Gastroesophageal sphincter (tissue), 4 donors: ENCODE measurements around the gene KCNK4. TPM values are rescaled to one million over a fixed set of nuclear protein-coding genes. Genes with fewer than 3 reads are reported as not detected.

Experiments used
- ATAC-seq: fragments of 150-250 bp; one replicate; pipeline ENCODE4 v1.9.1; 2016; ENCODE audit warnings: mild to moderate bottlenecking, moderate library complexity
- H3K27ac ChIP-seq, 4 donors: fragments of 200-600 bp; sonication (generic) in 3 of 4; 1 replicate in 3 of 4; 2 replicates in 1 of 4; pipeline ENCODE4 v1.5.1; 2016 to 2019
- H3K27me3 ChIP-seq: fragments of 200-600 bp; sonication (generic); one replicate; pipeline ENCODE4 v1.5.1; 2019
- H3K36me3 ChIP-seq, 2 donors: fragments of 200-600 bp; sonication (generic); one replicate each; pipeline ENCODE4 v1.5.1; 2019; ENCODE audit warnings: control low read depth in 1 of 2
- H3K4me1 ChIP-seq, 3 donors: fragments of 200-600 bp; sonication (generic); 1 replicate in 2 of 3; 2 replicates in 1 of 3; pipeline ENCODE4 v1.5.1; 2016 to 2019; ENCODE audit warnings: control low read depth in 2 of 3
- H3K4me3 ChIP-seq, 2 donors: fragments of 200-600 bp; sonication (generic); one replicate each; pipeline ENCODE4 v1.5.1; 2019; ENCODE audit warnings: mild to moderate bottlenecking in 1 of 2, moderate library complexity in 1 of 2
- H3K9me3 ChIP-seq, 3 donors: fragments of 200-600 bp; sonication (generic); one replicate each; pipeline ENCODE4 v1.5.1; 2017 to 2019; ENCODE audit warnings: control low read depth in 2 of 3
- EP300 ChIP-seq: sonication (generic); formaldehyde crosslinking; IDR thresholded peaks from one replicate; pipeline ENCODE4 v1.6.1; 2017; ENCODE audit warnings: antibody characterized with exemption, mild to moderate bottlenecking
- POLR2A ChIP-seq, 2 donors: fragments of 450-650 bp; IDR thresholded peaks; one replicate each; pipeline ENCODE4 v1.6.1; 2017; ENCODE audit warnings: antibody characterized with exemption in 2 of 2, mild to moderate bottlenecking in 2 of 2, moderate library complexity in 1 of 2
- POLR2AphosphoS5 ChIP-seq: sonication (generic); formaldehyde crosslinking; IDR thresholded peaks from one replicate; pipeline ENCODE4 v1.6.1; 2017; ENCODE audit warnings: antibody characterized with exemption
- WGBS, 2 donors: methylation state at CpG; one replicate each; pipeline ENCODE4 v1.1.5; 2018; ENCODE audit warnings: low coverage in 1 of 2; 5-methylcytosine and 5-hydroxymethylcytosine counted together
- total RNA-seq, 4 donors: library from RNA; depleted of rRNA; stranded (reverse); fragments of >200 nt; gene quantifications; one replicate each; pipeline ENCODE4 v1.1.0, GENCODE V29; 2016
- TF ChIP-seq, protein P1 (sequence below), 4 experiments: fragments of 200-600 bp in 2 of 4; fragments of 450-650 bp in 2 of 4; sonication (generic) in 1 of 4; IDR thresholded peaks; one replicate each; pipeline ENCODE4 v1.5.1; 2017 to 2019; ENCODE audit warnings: antibody characterized with exemption in 4 of 4, mild to moderate bottlenecking in 2 of 4, moderate library complexity in 2 of 4

KCNK4 gene
- total RNA-seq, 4 donors from 2014 or later, result 0.31 TPM; not detected in 3

DNA sequence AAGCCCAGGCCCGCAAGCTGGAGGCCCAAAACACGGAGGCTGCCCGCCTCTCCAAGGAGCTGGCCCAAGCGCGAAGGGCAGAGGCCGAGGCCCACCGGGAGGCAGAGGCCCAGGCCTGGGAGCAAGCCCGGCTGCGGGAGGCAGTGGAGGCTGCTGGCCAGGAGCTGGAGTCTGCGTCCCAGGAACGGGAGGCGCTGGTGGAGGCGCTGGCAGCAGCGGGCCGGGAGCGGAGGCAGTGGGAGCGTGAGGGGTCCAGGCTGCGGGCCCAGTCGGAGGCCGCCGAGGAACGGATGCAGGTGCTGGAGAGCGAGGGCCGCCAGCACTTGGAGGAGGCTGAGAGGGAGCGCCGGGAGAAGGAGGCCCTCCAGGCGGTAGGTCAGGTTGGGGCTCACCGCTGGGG lies 53.7 kb downstream of the KCNK4 start:
- Histone ChIP-seq H3K27ac (no peak overlapping the region), H3K36me3 (no peaks in the 10 kb centered on the region), H3K9me3 (no peaks in the 10 kb centered on the region), H3K4me1 (peaks cover 0 to 26% (median 10%) of the 10 kb centered on the region in 3 donors), H3K4me3 (no peak overlapping the region), H3K27me3 (no peaks in the 10 kb centered on the region)
- ATAC-seq, result no peak
- WGBS, 2 donors, result 86% methylated on average over 10 of the region's 28 CpGs; no CpG with 5 or more reads in 1 of the 2 donors
- TF ChIP-seq, protein P1, sequence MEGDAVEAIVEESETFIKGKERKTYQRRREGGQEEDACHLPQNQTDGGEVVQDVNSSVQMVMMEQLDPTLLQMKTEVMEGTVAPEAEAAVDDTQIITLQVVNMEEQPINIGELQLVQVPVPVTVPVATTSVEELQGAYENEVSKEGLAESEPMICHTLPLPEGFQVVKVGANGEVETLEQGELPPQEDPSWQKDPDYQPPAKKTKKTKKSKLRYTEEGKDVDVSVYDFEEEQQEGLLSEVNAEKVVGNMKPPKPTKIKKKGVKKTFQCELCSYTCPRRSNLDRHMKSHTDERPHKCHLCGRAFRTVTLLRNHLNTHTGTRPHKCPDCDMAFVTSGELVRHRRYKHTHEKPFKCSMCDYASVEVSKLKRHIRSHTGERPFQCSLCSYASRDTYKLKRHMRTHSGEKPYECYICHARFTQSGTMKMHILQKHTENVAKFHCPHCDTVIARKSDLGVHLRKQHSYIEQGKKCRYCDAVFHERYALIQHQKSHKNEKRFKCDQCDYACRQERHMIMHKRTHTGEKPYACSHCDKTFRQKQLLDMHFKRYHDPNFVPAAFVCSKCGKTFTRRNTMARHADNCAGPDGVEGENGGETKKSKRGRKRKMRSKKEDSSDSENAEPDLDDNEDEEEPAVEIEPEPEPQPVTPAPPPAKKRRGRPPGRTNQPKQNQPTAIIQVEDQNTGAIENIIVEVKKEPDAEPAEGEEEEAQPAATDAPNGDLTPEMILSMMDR (IDR thresholded peaks at IDR 0.05), result no peak
- TF ChIP-seq POLR2A (IDR thresholded peaks at IDR 0.05) (no peak), EP300 (no peak), POLR2AphosphoS5 (no peak)

DNA sequence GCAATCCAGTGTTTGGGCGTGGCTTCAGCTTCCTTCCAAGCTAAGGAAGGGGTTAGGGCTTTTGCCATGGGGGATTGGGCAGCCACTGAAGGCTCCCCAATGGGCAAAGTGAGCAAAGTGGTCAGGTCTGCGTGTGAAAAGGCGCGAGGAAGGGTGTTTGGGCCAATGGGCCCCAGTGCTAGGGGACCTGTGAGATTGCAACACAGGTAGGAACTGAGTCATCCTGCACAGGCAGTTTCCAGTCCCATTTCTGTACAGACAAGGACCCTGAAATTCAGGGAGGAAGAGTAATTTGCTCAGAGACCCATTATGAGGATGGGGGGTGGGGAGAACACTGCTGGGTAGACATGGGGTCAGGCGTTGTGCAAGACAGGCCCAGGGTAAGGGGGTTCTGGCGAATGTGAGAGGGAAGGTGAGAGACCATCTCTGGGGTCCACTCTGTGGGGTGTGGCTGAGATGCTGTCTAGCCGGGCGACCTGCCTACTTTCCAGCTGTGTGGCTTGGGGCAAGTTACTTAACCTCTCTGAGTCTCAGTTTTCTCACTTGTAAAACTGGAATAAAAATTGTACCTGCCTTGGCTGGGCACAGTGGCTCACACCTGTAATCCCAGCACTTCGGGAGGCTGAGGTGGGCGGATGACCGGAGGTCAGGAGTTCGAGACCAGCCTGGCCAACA lies 56.2 kb downstream of the KCNK4 start:
- Histone ChIP-seq H3K27me3 (no peaks in the 10 kb centered on the region), H3K4me1 (peaks cover 0 to 15% (median 4%) of the 10 kb centered on the region in 3 donors), H3K9me3 (no peaks in the 10 kb centered on the region), H3K27ac (no peak overlapping the region), H3K36me3 (no peaks in the 10 kb centered on the region), H3K4me3 (no peak overlapping the region)
- TF ChIP-seq, protein P1 (IDR thresholded peaks at IDR 0.05), result no peak
- no peak for TF ChIP-seq EP300
- no peak for TF ChIP-seq POLR2AphosphoS5
- no peak for TF ChIP-seq POLR2A (IDR thresholded peaks at IDR 0.05)
- no peak for ATAC-seq
- WGBS, 2 donors, result 96 to 98% methylated on average over 4 to 6 of the region's 12 CpGs

DNA sequence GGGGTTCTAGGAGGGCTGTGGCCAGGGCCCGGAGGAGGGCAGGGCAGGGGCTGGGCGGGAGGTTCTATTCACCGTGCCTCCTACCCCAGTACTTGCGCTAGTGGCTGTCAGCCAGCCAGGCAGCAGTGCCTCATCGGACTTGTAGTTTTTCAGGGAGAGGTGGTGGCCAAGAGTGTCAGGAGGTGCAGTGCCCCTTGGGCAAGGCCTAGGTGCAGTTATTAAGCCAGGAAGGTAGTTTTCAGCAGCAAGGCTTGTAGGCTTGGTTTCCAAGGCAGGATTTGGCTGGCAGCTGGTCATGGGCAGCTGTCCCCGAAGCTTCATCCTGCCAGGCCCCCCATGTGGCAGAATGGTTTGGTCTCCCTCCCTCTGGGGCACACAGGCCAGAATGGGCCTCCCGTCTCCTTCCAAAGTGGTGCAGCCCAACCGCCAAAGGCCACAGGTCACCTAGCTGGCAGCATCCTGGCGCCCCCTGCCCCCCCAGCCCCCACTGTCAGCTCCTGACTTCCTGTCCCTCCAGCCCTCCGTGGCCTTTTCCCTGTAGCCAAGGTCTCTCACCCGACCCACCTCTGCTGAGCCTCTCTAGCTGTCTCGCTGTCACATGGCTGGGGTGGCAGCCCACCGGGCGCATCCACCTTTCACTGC lies 57.4 kb downstream of the KCNK4 start:
- no peaks in the 10 kb centered on the region for H3K27me3 ChIP-seq
- H3K4me1 ChIP-seq, result peaks cover 0 to 3% (median 0%) of the 10 kb centered on the region in 3 donors
- ATAC-seq, result no peak
- 70 to 85% methylated on average over 4 to 6 of the region's 14 CpGs for WGBS, 2 donors
- H3K9me3 ChIP-seq, result no peaks in the 10 kb centered on the region
- H3K36me3 ChIP-seq, result no peaks in the 10 kb centered on the region
- no peak overlapping the region for H3K27ac ChIP-seq
- H3K4me3 ChIP-seq, result no peak overlapping the region
- TF ChIP-seq POLR2AphosphoS5 (no peak), EP300 (no peak), POLR2A (IDR thresholded peaks at IDR 0.05) (no peak)
- TF ChIP-seq, protein P1 (IDR thresholded peaks at IDR 0.05), result no peak

GRCh38 chr11:64349025-64349387 lies 57.9 kb downstream of the KCNK4 start:
- no peak for ATAC-seq
- H3K27ac ChIP-seq, result no peak overlapping the region
- H3K9me3 ChIP-seq, result no peaks in the 10 kb centered on the region
- 100% methylated on average over 3 of the region's 7 CpGs; no CpG with 5 or more reads in 1 of the 2 donors for WGBS, 2 donors
- TF ChIP-seq POLR2A (IDR thresholded peaks at IDR 0.05) (no peak), EP300 (no peak)
- TF ChIP-seq, protein P1 (IDR thresholded peaks at IDR 0.05), result no peak
- H3K27me3 ChIP-seq, result no peaks in the 10 kb centered on the region
- no peaks in the 10 kb centered on the region for H3K36me3 ChIP-seq
- H3K4me1 ChIP-seq, result no peaks in the 10 kb centered on the region
- H3K4me3 ChIP-seq, result no peak overlapping the region

DNA sequence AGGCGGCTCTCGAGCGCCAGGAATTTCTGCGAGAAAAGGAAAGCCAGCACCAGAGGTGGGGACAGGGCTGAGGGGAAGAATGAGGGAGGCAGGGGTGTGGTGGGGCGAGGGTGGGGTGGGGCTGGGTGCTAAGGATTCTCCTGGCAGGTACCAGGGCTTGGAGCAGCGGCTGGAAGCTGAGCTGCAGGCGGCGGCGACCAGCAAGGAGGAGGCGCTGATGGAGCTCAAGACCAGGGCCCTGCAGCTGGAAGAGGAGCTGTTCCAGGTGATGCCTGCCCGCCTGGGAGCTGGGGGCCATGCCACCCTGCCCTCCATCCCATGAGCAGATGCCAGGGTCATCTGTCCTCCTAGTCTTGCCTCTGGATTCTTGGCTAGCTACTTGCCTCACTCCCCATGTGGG lies 58.3 kb downstream of the KCNK4 start:
- TF ChIP-seq EP300, result no peak
- TF ChIP-seq POLR2A (IDR thresholded peaks at IDR 0.05), result no peak
- no peak for TF ChIP-seq POLR2AphosphoS5
- TF ChIP-seq, protein P1 (IDR thresholded peaks at IDR 0.05), result no peak
- ATAC-seq, result no peak
- Histone ChIP-seq H3K4me1 (peaks cover 0 to 3% (median 0%) of the 10 kb centered on the region in 3 donors), H3K27me3 (no peaks in the 10 kb centered on the region), H3K4me3 (no peak overlapping the region), H3K27ac (no peak overlapping the region), H3K9me3 (no peaks in the 10 kb centered on the region), H3K36me3 (no peaks in the 10 kb centered on the region)
- 82% methylated on average over 2 of the region's 11 CpGs; no CpG with 5 or more reads in 1 of the 2 donors for WGBS, 2 donors
